Tibial nerve (tissue), 4 donors: ENCODE measurements around the gene PRR14. TPM values are rescaled to one million over a fixed set of nuclear protein-coding genes. Genes with fewer than 3 reads are reported as not detected.

Source experiments
- DNase-seq, 2 donors: peaks; one replicate each; pipeline ENCODE4 v3.0.0-alpha.2; 2019; ENCODE audit warnings: low spot score in 2 of 2
- H3K27ac ChIP-seq, 4 donors: fragments of 200-600 bp; sonication (generic) in 3 of 4; one replicate each; pipeline ENCODE4 v1.5.1; 2017 to 2019; ENCODE audit warnings: mild to moderate bottlenecking in 1 of 4
- H3K27me3 ChIP-seq, 2 donors: fragments of 200-600 bp; sonication (generic) in 1 of 2; one replicate each; pipeline versions ENCODE4 v1.5.1 to v1.6.0; 2017 to 2019
- H3K36me3 ChIP-seq, 3 donors: fragments of 200-600 bp; sonication (generic); one replicate each; pipeline ENCODE4 v1.5.1; 2018 to 2019
- H3K4me1 ChIP-seq, 4 donors: fragments of 200-600 bp; sonication (generic) in 3 of 4; one replicate each; pipeline ENCODE4 v1.5.1; 2017 to 2019
- H3K4me3 ChIP-seq, 4 donors: fragments of 200-600 bp; sonication (generic) in 3 of 4; one replicate each; pipeline ENCODE4 v1.5.1; 2017 to 2019; ENCODE audit warnings: mild to moderate bottlenecking in 1 of 4, moderate library complexity in 1 of 4
- H3K9me3 ChIP-seq, 4 donors: fragments of 200-600 bp; sonication (generic) in 3 of 4; one replicate each; pipeline ENCODE4 v1.5.1; 2017 to 2019
- CTCF ChIP-seq, 5 experiments: fragments of 200-600 bp in 3 of 5; fragments of 450-650 bp in 2 of 5; sonication (generic) in 3 of 5; IDR thresholded peaks; one replicate each; pipeline ENCODE4 v1.5.1; 2016 to 2019; ENCODE audit warnings: antibody characterized with exemption in 5 of 5, mild to moderate bottlenecking in 3 of 5, moderate library complexity in 2 of 5
- EP300 ChIP-seq, 2 donors: sonication (generic); formaldehyde crosslinking; IDR thresholded peaks; one replicate each; pipeline ENCODE4 v1.6.1; 2017; ENCODE audit warnings: antibody characterized with exemption in 2 of 2, mild to moderate bottlenecking in 1 of 2
- POLR2A ChIP-seq, 2 donors: fragments of 450-650 bp; IDR thresholded peaks; one replicate each; pipeline ENCODE4 v1.6.1; 2017; ENCODE audit warnings: antibody characterized with exemption in 2 of 2, mild to moderate bottlenecking in 2 of 2, moderate library complexity in 2 of 2
- WGBS, 2 donors: methylation state at CpG; one replicate each; pipeline ENCODE4 v1.1.5; 2018; 5-methylcytosine and 5-hydroxymethylcytosine counted together
- total RNA-seq, 4 donors: library from RNA; depleted of rRNA; stranded (reverse); fragments of >200 nt; gene quantifications; one replicate each; pipeline ENCODE4 v1.1.0, GENCODE V29; 2016

Gene PRR14
- total RNA-seq, 4 donors from 2014 or later = 37.4 to 43.7 (median 40.1) TPM

GRCh38 chr16:30656974-30657865 lies 6.5 kb downstream of the PRR14 start:
- DNase-seq = no peak
- WGBS, 2 donors = 34 to 35% methylated on average over 29 to 30 of the region's 32 CpGs

GRCh38 chr16:30657866-30658730 lies 7.3 kb downstream of the PRR14 start, which contains the start of gene FBRS:
Gene FBRS (plus strand): TSS chr16:30658431. CDS start chr16:30659519, 1,088 bp downstream.
- 0 to 2% methylated on average over 41 to 44 of the region's 86 CpGs for WGBS, 2 donors
- H3K4me1 ChIP-seq = peaks cover 0 to 59% (median 34%) of the 10 kb centered on the region in 4 donors
- H3K36me3 ChIP-seq = peaks cover 7 to 62% (median 10%) of the 10 kb centered on the region in 3 donors
- TF ChIP-seq EP300 (IDR thresholded peaks at IDR 0.05) (peak; percentile 92 to 97), POLR2A (IDR thresholded peaks at IDR 0.05) (peak; percentile 84 to 92), CTCF (IDR thresholded peaks at IDR 0.05) (peak; percentile 75 to 96 (median 90))
- H3K4me3 ChIP-seq = peak within 1 kb of the TSS; percentile 44 to 96 (median 84)
- H3K27me3 ChIP-seq = no peaks in the 10 kb centered on the region
- DNase-seq = peak; percentile 100
- no peaks in the 10 kb centered on the region for H3K9me3 ChIP-seq
- H3K27ac ChIP-seq = peak within 1 kb of the TSS; percentile 94 to 100 (median 99)

More at GRCh38 chr16:30656974-30657865, 6.5 kb downstream of the PRR14 start:
- peak in 1 of 2 donors; percentile 8 for TF ChIP-seq POLR2A (IDR thresholded peaks at IDR 0.05)
- no peak for TF ChIP-seq EP300 (IDR thresholded peaks at IDR 0.05)
- TF ChIP-seq CTCF (IDR thresholded peaks at IDR 0.05) = no peak
- H3K9me3 ChIP-seq = no peaks in the 10 kb centered on the region
- peaks cover 0 to 59% (median 32%) of the 10 kb centered on the region in 4 donors for H3K4me1 ChIP-seq
- H3K27me3 ChIP-seq = no peaks in the 10 kb centered on the region
- peak overlapping the region; percentile 44 to 100 (median 87) for H3K27ac ChIP-seq
- H3K4me3 ChIP-seq = peak overlapping the region; percentile 18 to 96 (median 34)
- H3K36me3 ChIP-seq = peaks cover 2 to 61% (median 10%) of the 10 kb centered on the region in 3 donors

- Histone ChIP-seq H3K27me3 (no peaks in the 10 kb centered on the region), H3K9me3 (no peaks in the 10 kb centered on the region), H3K36me3 (peaks cover 7 to 62% (median 9%) of the 10 kb centered on the region in 3 donors), H3K27ac (peak overlapping the region; percentile 94 to 100 (median 99)), H3K4me1 (peaks cover 0 to 59% (median 34%) of the 10 kb centered on the region in 4 donors), H3K4me3 (peak overlapping the region; percentile 44 to 96 (median 84))
- TF ChIP-seq EP300 (IDR thresholded peaks at IDR 0.05) (no peak), POLR2A (IDR thresholded peaks at IDR 0.05) (peak in 1 of 2 donors; percentile 1), CTCF (IDR thresholded peaks at IDR 0.05) (peak in 3 of 5 experiments; percentile 10 to 50 (median 17))
- peak; percentile 92 to 95 for DNase-seq
- 0% methylated on average over 25 to 32 of the region's 64 CpGs for WGBS, 2 donors
Measured at GRCh38 chr16:30658731-30659506, 8.2 kb downstream of the PRR14 start.

GRCh38 chr16:30659507-30660423 lies 9.0 kb downstream of the PRR14 start:
- TF ChIP-seq POLR2A (IDR thresholded peaks at IDR 0.05) (peak in 1 of 2 donors; percentile 2), CTCF (IDR thresholded peaks at IDR 0.05) (no peak)
- Histone ChIP-seq H3K27ac (peak overlapping the region; percentile 94 to 100 (median 99)), H3K4me3 (peak overlapping the region; percentile 83 to 100 (median 91)), H3K27me3 (no peaks in the 10 kb centered on the region), H3K4me1 (peaks cover 0 to 68% (median 34%) of the 10 kb centered on the region in 4 donors), H3K9me3 (no peaks in the 10 kb centered on the region), H3K36me3 (peaks cover 2 to 62% (median 7%) of the 10 kb centered on the region in 3 donors)
- 0 to 1% methylated on average over 72 to 76 of the region's 84 CpGs for WGBS, 2 donors
- DNase-seq = no peak
